GM18505 (cell line): ENCODE results near the gene CTDSPL.

ENCODE experiments used
- ATAC-seq: cut with Tn5 transposase; IDR thresholded peaks from one replicate; pipeline ENCODE4 v1.9.1; 2021; ENCODE audit not compliant: unreplicated experiment
- POLR2A ChIP-seq: IDR thresholded peaks from 4 replicates; pipeline ENCODE4 v1.6.1; 2011; ENCODE audit warnings: borderline replicate concordance; ENCODE audit not compliant: insufficient read depth, insufficient read length; ENCODE audit errors: extremely low read depth

CTDSPL gene

GRCh38 chr3:38003371-38003816, 141.7 kb downstream of the CTDSPL start:
- TF ChIP-seq POLR2A, result no peak
- ATAC-seq, result no peak

GRCh38 chr3:38003817-38004414, 142.2 kb downstream of the CTDSPL start:
- no peak for ATAC-seq

GRCh38 chr3:38004415-38005075, 142.9 kb downstream of the CTDSPL start:
- no peak for ATAC-seq
- no peak for TF ChIP-seq POLR2A

More at GRCh38 chr3:38003817-38004414, 142.2 kb downstream of the CTDSPL start:
- no peak for TF ChIP-seq POLR2A

GRCh38 chr3:38005076-38006020, 143.7 kb downstream of the CTDSPL start:
- no peak for ATAC-seq
- TF ChIP-seq POLR2A, result no peak

DNA sequence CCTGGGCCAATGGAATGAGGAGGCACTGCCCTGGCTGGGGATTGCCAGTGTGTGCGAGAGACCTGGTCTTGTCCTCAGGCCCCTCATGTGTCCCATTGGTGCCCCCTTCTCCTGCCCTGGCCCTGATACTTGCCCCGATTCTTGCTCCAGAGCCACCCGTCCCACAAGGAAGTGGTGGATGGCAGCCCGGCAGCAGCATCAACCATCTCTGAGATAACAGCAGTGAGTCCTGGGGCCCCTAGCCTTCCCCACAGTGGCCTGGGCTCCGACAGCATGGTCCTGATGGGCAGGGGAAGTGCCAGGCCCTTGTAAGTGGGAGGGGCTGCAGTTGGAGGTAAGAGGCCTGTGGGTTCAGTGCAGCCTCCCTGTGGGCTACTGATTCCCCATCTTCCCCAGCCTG, 144.4 kb downstream of the CTDSPL start:
- TF ChIP-seq POLR2A, result no peak
- ATAC-seq, result no peak

GRCh38 chr3:38006445-38006995, 144.8 kb downstream of the CTDSPL start:
- ATAC-seq, result no peak
- no peak for TF ChIP-seq POLR2A

DNA sequence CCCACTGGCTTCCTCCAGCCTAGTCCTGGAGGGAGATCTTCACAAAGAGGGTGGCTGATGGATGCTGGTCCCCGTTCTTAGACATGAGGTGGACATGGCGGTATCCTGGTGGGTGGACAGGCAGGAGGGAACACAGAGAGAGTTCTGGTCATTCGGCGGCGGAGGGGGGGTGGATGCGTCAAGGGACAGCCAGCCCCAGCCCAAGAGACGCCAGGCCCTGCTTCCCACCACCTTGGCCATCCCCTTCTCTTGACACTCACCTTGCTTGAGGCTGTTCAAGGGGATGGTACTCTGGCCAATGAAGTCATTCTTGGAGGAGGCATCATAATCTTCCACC, 146.0 kb downstream of the CTDSPL start:
- TF ChIP-seq POLR2A, result no peak
- no peak for ATAC-seq

DNA sequence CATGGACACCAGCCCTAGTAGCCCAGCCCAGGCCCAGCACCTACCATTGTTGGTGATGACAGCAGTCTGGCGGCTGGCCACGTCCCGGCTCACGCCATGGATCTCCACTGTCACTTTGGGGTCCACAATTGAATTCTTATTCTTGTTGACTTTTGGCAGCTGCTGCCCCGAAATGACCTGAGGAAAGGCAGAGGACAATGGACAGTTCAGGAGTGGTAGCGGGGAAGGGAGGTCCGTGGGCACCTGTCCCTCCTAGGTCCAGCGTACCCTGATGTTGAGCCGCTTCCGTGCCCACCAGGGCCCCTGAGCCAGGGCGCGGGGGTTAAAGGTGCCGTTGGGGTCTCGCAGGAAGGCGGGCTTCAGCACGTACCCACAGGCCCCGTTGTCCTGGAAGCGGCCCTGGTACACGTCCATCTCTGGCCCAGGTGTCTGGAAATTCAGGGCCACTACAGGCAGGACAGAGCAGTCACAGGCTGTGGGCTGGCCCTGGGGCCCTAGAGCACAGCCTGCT, 146.6 kb downstream of the CTDSPL start:
- no peak for TF ChIP-seq POLR2A
- no peak for ATAC-seq

- TF ChIP-seq POLR2A, result no peak
Observed at GRCh38 chr3:38008971-38009580, 147.4 kb downstream of the CTDSPL start.

GRCh38 chr3:38009807-38010591, 148.3 kb downstream of the CTDSPL start:
- no peak for ATAC-seq
- no peak for TF ChIP-seq POLR2A

More at GRCh38 chr3:38008971-38009580, 147.4 kb downstream of the CTDSPL start:
- no peak for ATAC-seq

DNA sequence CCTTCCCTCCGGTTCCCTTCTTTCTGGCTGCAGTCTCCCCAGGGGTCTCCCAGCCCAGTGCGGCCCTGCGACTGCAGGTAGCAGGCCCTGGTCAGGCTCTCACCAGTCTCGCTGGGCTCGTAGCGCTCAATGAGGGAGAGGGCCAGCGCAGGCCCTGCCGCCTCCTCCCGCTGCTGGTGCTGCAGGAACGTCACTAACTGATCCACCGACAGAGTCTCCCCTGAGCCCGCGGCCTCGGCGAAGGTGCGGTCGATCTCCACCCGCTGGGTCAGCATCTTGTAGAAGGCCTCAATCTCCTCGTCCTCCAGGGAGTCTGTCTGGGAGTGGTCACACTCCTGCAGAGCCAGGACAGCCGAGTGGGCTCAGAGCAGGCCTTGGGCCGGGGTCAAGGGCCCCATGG, 149.4 kb downstream of the CTDSPL start:
- TF ChIP-seq POLR2A, result no peak
- no peak for ATAC-seq

DNA sequence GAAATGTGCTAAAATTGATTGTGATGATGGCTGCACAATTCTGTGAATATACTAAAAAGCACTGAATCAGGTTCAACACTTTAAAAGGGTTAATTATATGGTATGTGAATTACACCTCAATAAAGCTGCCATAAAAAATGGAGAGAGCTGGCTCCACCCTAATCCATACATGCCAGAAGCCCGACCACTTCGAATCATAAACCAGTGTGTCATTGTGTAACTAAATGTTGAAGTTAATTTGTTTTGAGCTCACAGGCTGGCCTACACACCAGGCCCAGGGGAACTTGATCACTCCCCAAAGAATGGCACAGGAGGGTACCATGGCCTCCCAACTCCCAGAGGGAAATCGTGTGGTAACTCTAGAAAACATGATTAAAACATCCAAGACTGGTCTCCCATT, 153.8 kb downstream of the CTDSPL start:
- ATAC-seq, result no peak

More for the DNA sequence above, 153.8 kb downstream of the CTDSPL start:
- no peak for TF ChIP-seq POLR2A
